SK-N-SH treated with all-trans-retinoic acid at 6 μM for 48 hours (cell line): ENCODE results near the gene SORCS2.

ENCODE experiments used
- ESRRG ChIP-seq: fragments of 250-450 bp; sonication (Bioruptor Pico); IDR thresholded peaks from 2 replicates; pipeline ENCODE4 v1.6.1; 2021; ENCODE audit warnings: mild to moderate bottlenecking
- ISL1 ChIP-seq: fragments of 250-450 bp; sonication (Bioruptor Pico); IDR thresholded peaks from 2 replicates; pipeline ENCODE4 v2.1.2; 2022; ENCODE audit warnings: mild to moderate bottlenecking, moderate library complexity
- OSR1 ChIP-seq: fragments of 250-450 bp; sonication (Bioruptor Pico); IDR thresholded peaks from 2 replicates; pipeline ENCODE4 v1.8.0; 2022; ENCODE audit warnings: moderate library complexity, mild to moderate bottlenecking, inconsistent platforms
- RARB ChIP-seq: fragments of 250-450 bp; sonication (Bioruptor Pico); IDR thresholded peaks from 2 replicates; pipeline ENCODE4 v1.8.0; 2021; ENCODE audit warnings: mild to moderate bottlenecking, moderate library complexity
- TCF4 ChIP-seq: fragments of 250-450 bp; sonication (Bioruptor Pico); IDR thresholded peaks from 2 replicates; pipeline ENCODE4 v1.8.0; 2021; ENCODE audit warnings: mild to moderate bottlenecking, moderate library complexity, borderline replicate concordance
- TOX ChIP-seq: fragments of 250-450 bp; sonication (Bioruptor Pico); IDR thresholded peaks from 2 replicates; pipeline ENCODE4 v1.8.0; 2021; ENCODE audit warnings: mild to moderate bottlenecking, moderate library complexity, borderline replicate concordance
- ZFP30 ChIP-seq: fragments of 450-650 bp; formaldehyde crosslinking; IDR thresholded peaks from 2 replicates; pipeline ENCODE4 v1.5.0; 2022; ENCODE audit warnings: mild to moderate bottlenecking, moderate library complexity
- ZNF565 ChIP-seq: fragments of 450-650 bp; formaldehyde crosslinking; conservative IDR thresholded peaks from 2 replicates; pipeline ENCODE4 v1.5.0; 2020; ENCODE audit warnings: low read depth, mild to moderate bottlenecking, moderate library complexity
- ZNF8 ChIP-seq: fragments of 450-650 bp; formaldehyde crosslinking; IDR thresholded peaks from 2 replicates; pipeline ENCODE4 v1.5.0; 2020; ENCODE audit warnings: mild to moderate bottlenecking, moderate library complexity
- TF ChIP-seq, protein P1 (sequence below): fragments of 250-450 bp; sonication (Bioruptor Pico); IDR thresholded peaks from 2 replicates; pipeline ENCODE4 v1.5.0; 2020; ENCODE audit warnings: mild to moderate bottlenecking, moderate library complexity
- TF ChIP-seq, protein P2 (sequence below): fragments of 250-450 bp; sonication (Bioruptor Pico); IDR thresholded peaks from 2 replicates; pipeline ENCODE4 v1.8.0; 2020; ENCODE audit warnings: mild to moderate bottlenecking, moderate library complexity, borderline replicate concordance
- TF ChIP-seq, protein P3 (sequence below): fragments of 250-450 bp; sonication (Bioruptor Pico); IDR thresholded peaks from 2 replicates; pipeline ENCODE4 v1.5.1; 2020; ENCODE audit warnings: low read depth, mild to moderate bottlenecking, moderate library complexity

DNA sequence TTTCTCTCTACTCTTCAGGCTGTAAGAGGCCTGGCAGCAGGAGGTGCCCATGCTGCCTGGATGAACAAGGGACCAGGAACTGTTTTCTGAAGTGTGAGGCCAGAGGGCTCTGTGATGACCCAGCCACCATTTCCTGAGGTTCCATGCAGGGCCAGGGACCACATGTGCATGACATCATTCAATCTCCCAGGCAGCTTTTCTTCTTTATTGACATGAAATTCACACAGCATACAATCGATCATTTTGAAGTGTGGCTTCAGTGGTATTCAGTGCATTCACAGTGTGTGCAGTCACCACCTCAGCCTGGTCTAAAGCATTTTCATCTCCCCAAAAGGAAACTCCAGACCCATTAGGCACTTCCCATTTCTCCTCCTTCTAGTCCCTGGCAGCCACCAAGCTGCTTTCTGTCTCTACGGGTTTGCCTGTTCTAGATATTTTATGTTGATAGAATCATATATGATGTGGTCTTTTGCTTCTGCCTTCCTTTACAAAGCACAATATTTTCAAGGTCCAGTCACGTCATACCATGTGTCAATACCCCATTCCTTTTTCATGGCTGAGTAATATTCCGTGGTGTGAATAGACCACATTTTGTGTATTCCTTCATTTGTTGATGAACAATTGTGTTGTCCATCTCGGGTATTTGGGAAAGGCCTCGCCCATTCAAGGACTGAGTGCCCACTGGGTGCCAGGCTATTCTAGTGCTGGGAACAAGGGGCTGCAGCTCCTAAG lies 149.3 kb downstream of the SORCS2 start:
- no peak for TF ChIP-seq TOX (CRISPR knock-in tag)
- TF ChIP-seq, protein P1, sequence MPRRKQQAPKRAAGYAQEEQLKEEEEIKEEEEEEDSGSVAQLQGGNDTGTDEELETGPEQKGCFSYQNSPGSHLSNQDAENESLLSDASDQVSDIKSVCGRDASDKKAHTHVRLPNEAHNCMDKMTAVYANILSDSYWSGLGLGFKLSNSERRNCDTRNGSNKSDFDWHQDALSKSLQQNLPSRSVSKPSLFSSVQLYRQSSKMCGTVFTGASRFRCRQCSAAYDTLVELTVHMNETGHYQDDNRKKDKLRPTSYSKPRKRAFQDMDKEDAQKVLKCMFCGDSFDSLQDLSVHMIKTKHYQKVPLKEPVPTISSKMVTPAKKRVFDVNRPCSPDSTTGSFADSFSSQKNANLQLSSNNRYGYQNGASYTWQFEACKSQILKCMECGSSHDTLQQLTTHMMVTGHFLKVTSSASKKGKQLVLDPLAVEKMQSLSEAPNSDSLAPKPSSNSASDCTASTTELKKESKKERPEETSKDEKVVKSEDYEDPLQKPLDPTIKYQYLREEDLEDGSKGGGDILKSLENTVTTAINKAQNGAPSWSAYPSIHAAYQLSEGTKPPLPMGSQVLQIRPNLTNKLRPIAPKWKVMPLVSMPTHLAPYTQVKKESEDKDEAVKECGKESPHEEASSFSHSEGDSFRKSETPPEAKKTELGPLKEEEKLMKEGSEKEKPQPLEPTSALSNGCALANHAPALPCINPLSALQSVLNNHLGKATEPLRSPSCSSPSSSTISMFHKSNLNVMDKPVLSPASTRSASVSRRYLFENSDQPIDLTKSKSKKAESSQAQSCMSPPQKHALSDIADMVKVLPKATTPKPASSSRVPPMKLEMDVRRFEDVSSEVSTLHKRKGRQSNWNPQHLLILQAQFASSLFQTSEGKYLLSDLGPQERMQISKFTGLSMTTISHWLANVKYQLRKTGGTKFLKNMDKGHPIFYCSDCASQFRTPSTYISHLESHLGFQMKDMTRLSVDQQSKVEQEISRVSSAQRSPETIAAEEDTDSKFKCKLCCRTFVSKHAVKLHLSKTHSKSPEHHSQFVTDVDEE (CRISPR knock-in tag): no peak
- no peak for TF ChIP-seq ZFP30
- no peak for TF ChIP-seq OSR1 (CRISPR knock-in tag)
- no peak for TF ChIP-seq TCF4 (CRISPR knock-in tag)
- TF ChIP-seq, protein P2, sequence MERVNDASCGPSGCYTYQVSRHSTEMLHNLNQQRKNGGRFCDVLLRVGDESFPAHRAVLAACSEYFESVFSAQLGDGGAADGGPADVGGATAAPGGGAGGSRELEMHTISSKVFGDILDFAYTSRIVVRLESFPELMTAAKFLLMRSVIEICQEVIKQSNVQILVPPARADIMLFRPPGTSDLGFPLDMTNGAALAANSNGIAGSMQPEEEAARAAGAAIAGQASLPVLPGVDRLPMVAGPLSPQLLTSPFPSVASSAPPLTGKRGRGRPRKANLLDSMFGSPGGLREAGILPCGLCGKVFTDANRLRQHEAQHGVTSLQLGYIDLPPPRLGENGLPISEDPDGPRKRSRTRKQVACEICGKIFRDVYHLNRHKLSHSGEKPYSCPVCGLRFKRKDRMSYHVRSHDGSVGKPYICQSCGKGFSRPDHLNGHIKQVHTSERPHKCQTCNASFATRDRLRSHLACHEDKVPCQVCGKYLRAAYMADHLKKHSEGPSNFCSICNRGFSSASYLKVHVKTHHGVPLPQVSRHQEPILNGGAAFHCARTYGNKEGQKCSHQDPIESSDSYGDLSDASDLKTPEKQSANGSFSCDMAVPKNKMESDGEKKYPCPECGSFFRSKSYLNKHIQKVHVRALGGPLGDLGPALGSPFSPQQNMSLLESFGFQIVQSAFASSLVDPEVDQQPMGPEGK (CRISPR knock-in tag): no peak
- TF ChIP-seq ISL1 (CRISPR knock-in tag): no peak
- no peak for TF ChIP-seq ZNF8
- TF ChIP-seq ESRRG (CRISPR knock-in tag): no peak
- no peak for TF ChIP-seq RARB
- TF ChIP-seq, protein P3, sequence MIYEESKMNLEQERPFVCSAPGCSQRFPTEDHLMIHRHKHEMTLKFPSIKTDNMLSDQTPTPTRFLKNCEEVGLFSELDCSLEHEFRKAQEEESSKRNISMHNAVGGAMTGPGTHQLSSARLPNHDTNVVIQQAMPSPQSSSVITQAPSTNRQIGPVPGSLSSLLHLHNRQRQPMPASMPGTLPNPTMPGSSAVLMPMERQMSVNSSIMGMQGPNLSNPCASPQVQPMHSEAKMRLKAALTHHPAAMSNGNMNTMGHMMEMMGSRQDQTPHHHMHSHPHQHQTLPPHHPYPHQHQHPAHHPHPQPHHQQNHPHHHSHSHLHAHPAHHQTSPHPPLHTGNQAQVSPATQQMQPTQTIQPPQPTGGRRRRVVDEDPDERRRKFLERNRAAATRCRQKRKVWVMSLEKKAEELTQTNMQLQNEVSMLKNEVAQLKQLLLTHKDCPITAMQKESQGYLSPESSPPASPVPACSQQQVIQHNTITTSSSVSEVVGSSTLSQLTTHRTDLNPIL: no peak
- no peak for TF ChIP-seq ZNF565 (CRISPR knock-in tag)
